Measurements from ENCODE around the gene SMAP1. TPM values are rescaled to one million over a fixed set of nuclear protein-coding genes. Genes with fewer than 3 reads are reported as not detected.

Gene SMAP1
- total and polyA plus RNA-seq, 9 of the 15 experiments (the other 6 are each of a cell fraction or from before 2014, with no cell fraction given), result 11.4 to 26.4 (median 15.5) TPM

DNA sequence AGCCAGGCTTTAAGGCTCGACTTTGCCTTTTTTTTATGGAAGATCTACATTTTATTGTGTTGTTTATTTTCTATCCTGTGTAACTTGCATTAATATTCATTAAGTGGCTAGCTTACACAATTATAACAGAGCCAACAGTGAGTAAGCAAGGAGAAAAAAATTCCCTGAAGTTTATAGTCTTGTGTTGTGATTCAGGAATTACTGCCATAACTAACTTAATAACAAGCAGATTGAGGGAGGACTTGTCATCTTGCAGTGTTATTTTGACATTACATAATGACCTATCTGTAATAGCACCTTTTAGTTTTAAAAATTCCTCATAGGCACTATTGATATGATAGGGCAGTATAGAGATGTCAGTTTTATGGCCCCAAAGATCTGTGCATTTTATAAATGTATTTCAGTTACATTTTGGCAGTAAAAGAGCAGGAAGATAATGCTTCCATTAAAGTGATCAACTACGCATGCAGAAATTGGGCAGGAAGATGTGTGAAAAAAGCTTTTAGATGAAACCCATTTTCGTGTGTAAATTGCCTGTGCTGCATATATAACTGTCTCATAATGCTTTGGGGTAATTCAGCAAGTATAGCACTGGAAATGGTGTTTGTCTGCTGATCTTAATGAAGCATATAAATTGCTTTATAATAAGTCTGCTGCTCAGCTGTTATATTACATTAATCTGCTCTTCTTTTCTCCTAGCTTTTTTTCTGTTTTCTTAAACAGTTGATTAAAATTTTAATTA, 123.0 kb downstream of the SMAP1 start:
- ChIA-PET POLR2A (interaction anchor here (0.7 kb wide), 1 partner anchor 80 kb away, joined by 3 read pairs; no protein-coding TSS in a partner anchor), CTCF (ENCODE audit: low intra/inter-chr PET ratio) (no interaction called here)
- Histone ChIP-seq H3K27ac (ENCODE audit: extremely low read depth, low read depth, low read length) (no peak overlapping the region), H4K20me1 (replicated peaks; ENCODE audit: control insufficient read depth, insufficient read depth, low read length) (no peaks in the 10 kb centered on the region), H3K9me3 (replicated peaks; ENCODE audit: control insufficient read depth, insufficient read depth, low read depth, low read length) (0 out of 2 replicates have a peak, but pooled peaks cover 2% of the 10 kb centered on the region), H3K36me3 (ENCODE audit: control insufficient read depth, insufficient read depth, low read length) (no peaks in the 10 kb centered on the region), H3K27me3 (ENCODE audit: control insufficient read depth in 2 of 2, insufficient read depth in 2 of 2, low read length in 2 of 2) (no peaks in the 10 kb centered on the region), H3K9ac (ENCODE audit: insufficient read depth in 1 of 2, low read depth in 2 of 2, low read length in 2 of 2) (no peak overlapping the region), H3K9me1 (ENCODE audit: control insufficient read depth, insufficient read depth, low read length) (no peaks in the 10 kb centered on the region), H3K4me1 (replicated peaks in 1 of 2; ENCODE audit: control insufficient read depth in 2 of 2, insufficient read depth in 2 of 2, low read length in 2 of 2) (no peaks in the 10 kb centered on the region), H2AFZ (ENCODE audit: low read depth, low read length) (no peak overlapping the region), H3K4me3 (no peak overlapping the region), H3K79me2 (ENCODE audit: control insufficient read depth, insufficient read depth, low read length) (no peaks in the 10 kb centered on the region), H3K4me2 (ENCODE audit: insufficient read depth, low read length) (no peak overlapping the region)
- ATAC-seq (no peak), FAIRE-seq (no peak), DNase-seq (ENCODE audit: extremely low read depth in 1 of 4, low spot score in 3 of 4) (no peak)
- in situ Hi-C loops (cut with MboI), result no loop called here
- intact Hi-C loops (cut with micrococcal nuclease), result no loop called here
- TF ChIP-seq SMC3 (conservative IDR thresholded peaks at IDR 0.05; ENCODE audit: insufficient read depth, low read depth, low read length) (no peak), ZNF583 (CRISPR knock-in tag; IDR thresholded peaks at IDR 0.05) (no peak), XRCC4 (IDR thresholded peaks at IDR 0.05; ENCODE audit: extremely low read depth, insufficient read depth, insufficient read length) (no peak)
- TF ChIP-seq, protein P1, sequence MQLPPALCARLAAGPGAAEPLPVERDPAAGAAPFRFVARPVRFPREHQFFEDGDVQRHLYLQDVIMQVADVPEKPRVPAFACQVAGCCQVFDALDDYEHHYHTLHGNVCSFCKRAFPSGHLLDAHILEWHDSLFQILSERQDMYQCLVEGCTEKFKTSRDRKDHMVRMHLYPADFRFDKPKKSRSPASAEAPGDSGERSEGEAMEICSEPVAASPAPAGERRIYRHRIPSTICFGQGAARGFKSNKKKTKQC (CRISPR knock-in tag; IDR thresholded peaks at IDR 0.05), result no peak
- TF ChIP-seq, protein P2, sequence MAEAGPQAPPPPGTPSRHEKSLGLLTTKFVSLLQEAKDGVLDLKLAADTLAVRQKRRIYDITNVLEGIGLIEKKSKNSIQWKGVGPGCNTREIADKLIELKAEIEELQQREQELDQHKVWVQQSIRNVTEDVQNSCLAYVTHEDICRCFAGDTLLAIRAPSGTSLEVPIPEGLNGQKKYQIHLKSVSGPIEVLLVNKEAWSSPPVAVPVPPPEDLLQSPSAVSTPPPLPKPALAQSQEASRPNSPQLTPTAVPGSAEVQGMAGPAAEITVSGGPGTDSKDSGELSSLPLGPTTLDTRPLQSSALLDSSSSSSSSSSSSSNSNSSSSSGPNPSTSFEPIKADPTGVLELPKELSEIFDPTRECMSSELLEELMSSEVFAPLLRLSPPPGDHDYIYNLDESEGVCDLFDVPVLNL (CRISPR knock-in tag; IDR thresholded peaks at IDR 0.05; ENCODE audit: low read depth), result no peak
- WGBS (ENCODE audit: insufficient coverage, low coverage, missing lambda C conversion rate), result 20% methylated on average over 3 of the region's 3 CpGs
- BruUV-seq (replicated peaks), result no TSS peak

All from K562 (cell line).